Activated T-helper 2 cell treated with anti-CD3 and anti-CD28 coated beads, Interferon-gamma antibody, Interleukin-2, Interleukin-4, amounts not matched to agents 10 μg/mL and 5 μg/mL and 100 μg/mL, durations not matched to agents 14 hours and 24 hours and 36 hours (primary cell): ENCODE results near the gene RAD9A. TPM values are rescaled to one million over a fixed set of nuclear protein-coding genes. Genes with fewer than 3 reads are reported as not detected.

ENCODE experiments used
- DNase-seq: peaks from one replicate; pipeline ENCODE4 v3.0.0; 2021; ENCODE audit warnings: low spot score
- H3K27ac Mint-ChIP-seq: one replicate; pipeline ENCODE4 v1.8.0; 2021; ENCODE audit warnings: mixed read lengths
- H3K27me3 Mint-ChIP-seq: one replicate; pipeline ENCODE4 v1.8.0; 2021; ENCODE audit warnings: low read depth, mixed read lengths
- H3K36me3 Mint-ChIP-seq: one replicate; pipeline ENCODE4 v1.8.0; 2021; ENCODE audit warnings: low read depth, mixed read lengths
- H3K4me1 Mint-ChIP-seq: one replicate; pipeline ENCODE4 v1.8.0; 2021; ENCODE audit warnings: low read depth, mixed read lengths
- H3K4me3 Mint-ChIP-seq: one replicate; pipeline ENCODE4 v1.8.0; 2021; ENCODE audit warnings: low read depth, mild to moderate bottlenecking, moderate library complexity, mixed read lengths
- H3K9me3 Mint-ChIP-seq: one replicate; pipeline ENCODE4 v1.8.0; 2021; ENCODE audit warnings: mixed read lengths
- intact Hi-C: fragments of 100-400 bp; cut with micrococcal nuclease; formaldehyde crosslinking; loops from one replicate; pipeline ENCODE4 v1.15.1; 2023
- total RNA-seq: library from RNA; stranded (reverse); gene quantifications from 2 replicates; pipeline ENCODE4 v1.2.3, GENCODE V29; 2022

Gene RAD9A
- total RNA-seq, 1 donor from 2014 or later, result 32.1 TPM

- intact Hi-C loops, result loop anchor here (1.0 to 5.0 kb wide), 2 partner anchors 25 to 115 kb away; partner anchors contain the start of gene GRK2
- no peak overlapping the region for H3K27ac Mint-ChIP-seq
- no peaks in the 10 kb centered on the region for H3K9me3 Mint-ChIP-seq
- DNase-seq, result peak; percentile 73
- H3K27me3 Mint-ChIP-seq, result peaks cover 17% of the 10 kb centered on the region
- H3K4me3 Mint-ChIP-seq, result no peak overlapping the region
- H3K36me3 Mint-ChIP-seq, result no peaks in the 10 kb centered on the region
- H3K4me1 Mint-ChIP-seq, result peaks cover 5% of the 10 kb centered on the region
These were observed 9.3 kb upstream of the RAD9A start for GRCh38 chr11:67382276-67383136.

GRCh38 chr11:67384851-67385366, 6.9 kb upstream of the RAD9A start:
- H3K9me3 Mint-ChIP-seq, result no peaks in the 10 kb centered on the region
- peaks cover 12% of the 10 kb centered on the region for H3K4me1 Mint-ChIP-seq
- no peak for DNase-seq
- no peaks in the 10 kb centered on the region for H3K36me3 Mint-ChIP-seq
- intact Hi-C loops, result loop anchor here (5.0 kb wide), 1 partner anchor 118 kb away; the partner anchor contains the start of gene GRK2
- H3K27ac Mint-ChIP-seq, result no peak overlapping the region
- H3K27me3 Mint-ChIP-seq, result peaks cover 11% of the 10 kb centered on the region
- H3K4me3 Mint-ChIP-seq, result no peak overlapping the region

GRCh38 chr11:67387069-67387468, 4.7 kb upstream of the RAD9A start:
- Mint-ChIP-seq H3K4me3 (no peak overlapping the region), H3K4me1 (peaks cover 14% of the 10 kb centered on the region), H3K27me3 (peaks cover 3% of the 10 kb centered on the region), H3K9me3 (no peaks in the 10 kb centered on the region), H3K27ac (no peak overlapping the region), H3K36me3 (no peaks in the 10 kb centered on the region)
- DNase-seq, result no peak
- intact Hi-C loops, result no loop called here

- no peaks in the 10 kb centered on the region for H3K9me3 Mint-ChIP-seq
- H3K36me3 Mint-ChIP-seq, result peaks cover 3% of the 10 kb centered on the region
- intact Hi-C loops, result no loop called here
- no peak overlapping the region for H3K4me3 Mint-ChIP-seq
- no peak for DNase-seq
- H3K4me1 Mint-ChIP-seq, result peaks cover 15% of the 10 kb centered on the region
- H3K27me3 Mint-ChIP-seq, result peaks cover under 1% of the 10 kb centered on the region
- H3K27ac Mint-ChIP-seq, result no peak overlapping the region
These were observed 4.3 kb upstream of the RAD9A start for GRCh38 chr11:67387518-67387917.

- Mint-ChIP-seq H3K27me3 (no peaks in the 10 kb centered on the region), H3K4me3 (peak overlapping the region; percentile 74), H3K27ac (peak overlapping the region; percentile 33), H3K4me1 (peaks cover 25% of the 10 kb centered on the region), H3K9me3 (no peaks in the 10 kb centered on the region), H3K36me3 (peaks cover 14% of the 10 kb centered on the region)
- intact Hi-C loops, result loop anchor here (1.0 kb wide), 1 partner anchor 117 kb away; no protein-coding TSS in a partner anchor
- DNase-seq, result peak; percentile 41
These were observed 2.3 kb upstream of the RAD9A start for GRCh38 chr11:67389477-67389876.

- intact Hi-C loops, result loop anchor here (5.0 kb wide), 1 partner anchor 129 kb away; no protein-coding TSS in a partner anchor
- Mint-ChIP-seq H3K27ac (peak overlapping the region; percentile 33), H3K4me1 (peaks cover 25% of the 10 kb centered on the region), H3K27me3 (no peaks in the 10 kb centered on the region), H3K9me3 (no peaks in the 10 kb centered on the region), H3K4me3 (peak overlapping the region; percentile 89), H3K36me3 (peaks cover 14% of the 10 kb centered on the region)
- DNase-seq, result no peak
These were observed 861 bp upstream of the RAD9A start for GRCh38 chr11:67390947-67391303.

- no peak for DNase-seq
- Mint-ChIP-seq H3K4me3 (peak overlapping the region; percentile 89), H3K27ac (peak overlapping the region; percentile 52), H3K4me1 (peaks cover 32% of the 10 kb centered on the region), H3K9me3 (no peaks in the 10 kb centered on the region), H3K27me3 (no peaks in the 10 kb centered on the region), H3K36me3 (peaks cover 25% of the 10 kb centered on the region)
- intact Hi-C loops, result loop anchor here (5.0 kb wide), 1 partner anchor 130 kb away; no protein-coding TSS in a partner anchor
These were observed 463 bp downstream of the RAD9A start for GRCh38 chr11:67392183-67392715.

GRCh38 chr11:67393437-67393836, 1.7 kb downstream of the RAD9A start:
- no peaks in the 10 kb centered on the region for H3K9me3 Mint-ChIP-seq
- intact Hi-C loops, result loop anchor here (5.0 kb wide), 1 partner anchor 131 kb away; no protein-coding TSS in a partner anchor
- H3K36me3 Mint-ChIP-seq, result peaks cover 36% of the 10 kb centered on the region
- H3K4me1 Mint-ChIP-seq, result peaks cover 37% of the 10 kb centered on the region
- peak overlapping the region; percentile 72 for H3K4me3 Mint-ChIP-seq
- H3K27me3 Mint-ChIP-seq, result no peaks in the 10 kb centered on the region
- H3K27ac Mint-ChIP-seq, result no peak overlapping the region
- no peak for DNase-seq

- Mint-ChIP-seq H3K9me3 (no peaks in the 10 kb centered on the region), H3K36me3 (peaks cover 39% of the 10 kb centered on the region), H3K27me3 (no peaks in the 10 kb centered on the region), H3K27ac (no peak overlapping the region), H3K4me1 (peaks cover 36% of the 10 kb centered on the region), H3K4me3 (peak overlapping the region; percentile 72)
- DNase-seq, result no peak
- intact Hi-C loops, result loop anchor here (5.0 kb wide), 1 partner anchor 132 kb away; no protein-coding TSS in a partner anchor
These were observed 2.2 kb downstream of the RAD9A start for GRCh38 chr11:67393990-67394389.

- intact Hi-C loops, result no loop called here
- peaks cover 37% of the 10 kb centered on the region for H3K4me1 Mint-ChIP-seq
- DNase-seq, result no peak
- no peaks in the 10 kb centered on the region for H3K9me3 Mint-ChIP-seq
- H3K27ac Mint-ChIP-seq, result no peak overlapping the region
- H3K36me3 Mint-ChIP-seq, result peaks cover 51% of the 10 kb centered on the region
- no peak overlapping the region for H3K4me3 Mint-ChIP-seq
- H3K27me3 Mint-ChIP-seq, result no peaks in the 10 kb centered on the region
These were observed 3.9 kb downstream of the RAD9A start for GRCh38 chr11:67395555-67396258.

- intact Hi-C loops, result no loop called here
- no peak overlapping the region for H3K4me3 Mint-ChIP-seq
These were observed 4.4 kb downstream of the RAD9A start for GRCh38 chr11:67396259-67396581.

GRCh38 chr11:67396587-67397389, 5.0 kb downstream of the RAD9A start:
- DNase-seq, result no peak
- intact Hi-C loops, result no loop called here
- Mint-ChIP-seq H3K27me3 (no peaks in the 10 kb centered on the region), H3K4me3 (peak overlapping the region; percentile 42), H3K36me3 (peaks cover 51% of the 10 kb centered on the region), H3K9me3 (no peaks in the 10 kb centered on the region), H3K4me1 (peaks cover 33% of the 10 kb centered on the region), H3K27ac (peak overlapping the region; percentile 46)

More at GRCh38 chr11:67396259-67396581, 4.4 kb downstream of the RAD9A start:
- no peaks in the 10 kb centered on the region for H3K9me3 Mint-ChIP-seq
- no peak overlapping the region for H3K27ac Mint-ChIP-seq
- DNase-seq, result no peak
- peaks cover 51% of the 10 kb centered on the region for H3K36me3 Mint-ChIP-seq
- peaks cover 35% of the 10 kb centered on the region for H3K4me1 Mint-ChIP-seq
- no peaks in the 10 kb centered on the region for H3K27me3 Mint-ChIP-seq
